ENCODE results near the gene VEGFC. TPM values are rescaled to one million over a fixed set of nuclear protein-coding genes. Genes with fewer than 3 reads are reported as not detected.

Gene VEGFC
- total and polyA plus RNA-seq, 2 experiments from 2014 or later, result 2.9 to 4.2 TPM

GRCh38 chr4:176762661-176763308, 29.9 kb downstream of the VEGFC start:
- H3K36me3 ChIP-seq (replicated peaks; ENCODE audit: insufficient read depth, low read depth), result no peaks in the 10 kb centered on the region
- H3K27ac ChIP-seq, result no peak overlapping the region
- TF ChIP-seq CTCF (IDR thresholded peaks at IDR 0.05; ENCODE audit: poor library complexity), result no peak
- TF ChIP-seq EZH2phosphoT487 (IDR thresholded peaks at IDR 0.05; ENCODE audit: low read depth, severe bottlenecking, unreplicated experiment), result no peak
- no peak for TF ChIP-seq EZH2 (IDR thresholded peaks at IDR 0.05; ENCODE audit: borderline replicate concordance)
- H3K4me1 ChIP-seq (ENCODE audit: insufficient read depth), result no peaks in the 10 kb centered on the region
- no peak overlapping the region for H3K4me3 ChIP-seq
- no peaks in the 10 kb centered on the region for H3K79me2 ChIP-seq
- H3K4me2 ChIP-seq, result no peak overlapping the region
- no peak for DNase-seq (ENCODE audit: low spot score)
- 71% methylated on average over 3 of the region's 3 CpGs for WGBS (ENCODE audit: low lambda C conversion rate, missing lambda C conversion rate)
- no peak overlapping the region for H2AFZ ChIP-seq
- no peaks in the 10 kb centered on the region for H3K27me3 ChIP-seq
- peaks cover 5% of the 10 kb centered on the region for H3K9me3 ChIP-seq (ENCODE audit: low read depth)
- H3K9me2 ChIP-seq (replicated peaks; ENCODE audit: insufficient read depth), result no peaks in the 10 kb centered on the region
- no peaks in the 10 kb centered on the region for H4K20me1 ChIP-seq (ENCODE audit: insufficient read depth, poor library complexity, severe bottlenecking)

- no peak for DNase-seq (ENCODE audit: low spot score)
- Histone ChIP-seq H2AFZ (no peak overlapping the region), H3K36me3 (replicated peaks; ENCODE audit: insufficient read depth, low read depth) (no peaks in the 10 kb centered on the region), H3K27ac (no peak overlapping the region), H4K20me1 (ENCODE audit: insufficient read depth, poor library complexity, severe bottlenecking) (no peaks in the 10 kb centered on the region), H3K4me1 (ENCODE audit: insufficient read depth) (no peaks in the 10 kb centered on the region), H3K79me2 (no peaks in the 10 kb centered on the region), H3K4me3 (no peak overlapping the region), H3K4me2 (no peak overlapping the region), H3K27me3 (no peaks in the 10 kb centered on the region), H3K9me2 (replicated peaks; ENCODE audit: insufficient read depth) (no peaks in the 10 kb centered on the region), H3K9me3 (ENCODE audit: low read depth) (peaks cover 5% of the 10 kb centered on the region)
- 84% methylated on average over 3 of the region's 3 CpGs for WGBS (ENCODE audit: low lambda C conversion rate, missing lambda C conversion rate)
- no peak for TF ChIP-seq EZH2 (IDR thresholded peaks at IDR 0.05; ENCODE audit: borderline replicate concordance)
- TF ChIP-seq CTCF (IDR thresholded peaks at IDR 0.05; ENCODE audit: poor library complexity), result no peak
- TF ChIP-seq EZH2phosphoT487 (IDR thresholded peaks at IDR 0.05; ENCODE audit: low read depth, severe bottlenecking, unreplicated experiment), result no peak
Measured at GRCh38 chr4:176761872-176762271, 30.9 kb downstream of the VEGFC start.

GRCh38 chr4:176760471-176760870, 32.3 kb downstream of the VEGFC start:
- H4K20me1 ChIP-seq (ENCODE audit: insufficient read depth, poor library complexity, severe bottlenecking), result no peaks in the 10 kb centered on the region
- DNase-seq (ENCODE audit: low spot score), result no peak

More at GRCh38 chr4:176760471-176760870, 32.3 kb downstream of the VEGFC start:
- H3K27ac ChIP-seq, result no peak overlapping the region
- no peaks in the 10 kb centered on the region for H3K4me1 ChIP-seq (ENCODE audit: insufficient read depth)
- no peaks in the 10 kb centered on the region for H3K79me2 ChIP-seq
- H3K27me3 ChIP-seq, result no peaks in the 10 kb centered on the region
- TF ChIP-seq EZH2 (IDR thresholded peaks at IDR 0.05; ENCODE audit: borderline replicate concordance) (no peak), CTCF (IDR thresholded peaks at IDR 0.05; ENCODE audit: poor library complexity) (no peak), EZH2phosphoT487 (IDR thresholded peaks at IDR 0.05; ENCODE audit: low read depth, severe bottlenecking, unreplicated experiment) (no peak)
- H3K4me2 ChIP-seq, result no peak overlapping the region
- no peak overlapping the region for H3K4me3 ChIP-seq
- 93% methylated on average over 3 of the region's 3 CpGs for WGBS (ENCODE audit: low lambda C conversion rate, missing lambda C conversion rate)
- H3K9me2 ChIP-seq (replicated peaks; ENCODE audit: insufficient read depth), result no peaks in the 10 kb centered on the region
- H2AFZ ChIP-seq, result no peak overlapping the region
- H3K9me3 ChIP-seq (ENCODE audit: low read depth), result no peaks in the 10 kb centered on the region
- H3K36me3 ChIP-seq (replicated peaks; ENCODE audit: insufficient read depth, low read depth), result no peaks in the 10 kb centered on the region

Measured in hepatocyte (in vitro differentiated cells).